NCI-H1092 treated with DMSO at 0.1 percent for 48 hours (cell line): ENCODE measurements around the gene STK24.

ENCODE experiments used
- DNase-seq: peaks from one replicate; lab custom pipeline; 2025; lab: John Stamatoyannopoulos, UW

Gene STK24

DNA sequence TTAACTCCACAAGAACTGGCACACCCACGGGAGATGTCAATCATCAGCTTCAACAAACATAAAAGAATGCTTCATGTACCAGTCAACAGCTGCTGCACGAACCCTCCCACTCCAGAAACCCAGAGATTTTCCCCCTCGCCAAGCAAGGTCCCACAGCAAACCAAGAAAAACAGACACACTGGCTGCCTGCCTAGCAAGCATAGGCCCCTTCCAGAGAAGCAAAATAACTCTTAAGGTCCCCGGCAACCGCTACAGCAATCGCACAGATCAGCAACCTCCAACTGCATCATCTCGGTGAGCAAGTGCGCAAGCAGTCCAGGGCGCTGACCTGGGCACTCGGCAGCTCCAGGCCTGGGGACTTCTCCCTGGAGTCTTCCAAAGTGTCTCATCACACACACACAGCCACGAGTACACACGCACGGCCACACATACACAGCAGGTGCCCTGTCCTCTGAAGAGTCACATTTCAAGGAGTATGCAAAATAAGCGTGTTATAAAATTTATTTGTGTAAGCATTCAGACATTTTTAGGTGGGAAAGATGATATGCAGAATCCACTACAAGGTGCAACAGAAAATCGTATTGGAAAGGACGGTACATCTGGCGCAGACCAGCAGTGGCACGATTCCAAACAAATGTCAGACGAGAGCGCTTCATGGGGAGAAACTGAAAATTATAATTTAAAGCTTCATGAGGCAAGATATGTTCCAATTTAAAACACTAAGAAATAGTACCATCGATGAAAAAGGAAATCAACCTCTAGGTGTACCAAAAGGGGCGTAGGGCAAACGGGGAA is 125.0 kb downstream of the STK24 start:
- peak; percentile 17 for DNase-seq

DNA sequence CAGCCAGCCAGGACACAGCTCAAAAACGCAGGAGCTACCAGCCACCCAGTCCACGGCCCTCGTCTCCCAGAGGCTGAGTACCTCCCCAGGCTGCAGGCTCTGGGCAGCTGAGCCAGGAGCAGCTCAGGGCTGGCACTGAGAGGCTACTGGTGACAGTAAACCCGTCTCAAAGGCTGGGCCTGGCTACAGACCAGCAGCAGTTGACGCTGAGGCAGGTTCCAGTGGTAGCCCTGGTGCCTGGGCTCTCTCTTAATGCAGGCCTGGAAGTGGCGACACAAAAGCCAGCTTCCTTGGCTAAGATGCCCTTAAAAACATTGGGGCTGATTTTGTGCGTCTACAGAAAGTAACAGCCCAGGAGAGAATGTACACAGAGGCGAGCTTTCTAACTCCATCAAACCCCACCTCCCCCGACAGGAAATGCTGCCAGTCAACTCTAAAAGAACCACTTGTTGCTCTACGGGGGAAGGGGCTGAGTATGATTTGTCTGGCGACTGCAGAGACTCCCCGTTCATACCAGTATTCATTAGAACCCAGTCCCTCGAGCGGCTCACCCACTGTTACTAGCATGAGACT is 126.3 kb downstream of the STK24 start:
- DNase-seq = no peak

DNA sequence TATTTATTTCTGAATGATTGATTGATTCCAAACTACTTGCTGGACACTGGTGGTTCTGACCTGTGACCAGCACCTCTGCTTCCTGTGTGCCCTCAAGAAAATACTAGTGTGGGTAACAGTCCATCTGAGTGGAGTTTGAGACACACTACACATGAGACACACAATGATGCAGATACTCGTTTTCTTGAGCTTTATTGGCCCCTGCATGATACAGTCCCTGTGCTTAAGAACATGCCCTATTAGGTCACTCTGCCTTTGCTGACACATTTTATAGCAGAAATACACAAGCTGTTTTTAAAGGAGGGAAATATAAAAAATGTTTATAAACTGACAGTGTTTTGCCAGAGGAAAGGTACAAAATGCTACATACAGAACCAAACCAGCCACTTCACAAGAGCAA is 126.9 kb downstream of the STK24 start:
- no peak for DNase-seq

DNA sequence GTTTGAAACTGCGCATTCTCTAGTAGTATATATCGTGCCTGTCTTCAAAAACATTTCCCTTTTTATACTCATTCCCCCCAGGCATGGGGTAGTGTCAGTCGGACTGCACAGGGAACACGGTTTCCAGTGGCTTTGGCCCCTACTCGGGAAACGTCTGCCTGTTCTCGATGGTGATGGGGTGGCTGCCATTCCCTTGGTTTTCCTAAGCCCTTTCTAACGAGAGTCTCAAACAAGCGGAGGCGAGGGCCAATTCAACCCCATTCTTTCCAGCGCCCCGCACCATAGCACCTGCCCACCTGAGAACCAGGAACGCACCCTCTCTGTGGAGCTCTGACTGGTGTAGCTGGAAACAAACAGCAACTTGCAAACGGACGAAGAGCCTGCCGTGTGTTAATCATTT is 127.6 kb downstream of the STK24 start:
- no peak for DNase-seq

GRCh38 chr13:98448642-98448928 is 128.3 kb downstream of the STK24 start:
- no peak for DNase-seq

DNA sequence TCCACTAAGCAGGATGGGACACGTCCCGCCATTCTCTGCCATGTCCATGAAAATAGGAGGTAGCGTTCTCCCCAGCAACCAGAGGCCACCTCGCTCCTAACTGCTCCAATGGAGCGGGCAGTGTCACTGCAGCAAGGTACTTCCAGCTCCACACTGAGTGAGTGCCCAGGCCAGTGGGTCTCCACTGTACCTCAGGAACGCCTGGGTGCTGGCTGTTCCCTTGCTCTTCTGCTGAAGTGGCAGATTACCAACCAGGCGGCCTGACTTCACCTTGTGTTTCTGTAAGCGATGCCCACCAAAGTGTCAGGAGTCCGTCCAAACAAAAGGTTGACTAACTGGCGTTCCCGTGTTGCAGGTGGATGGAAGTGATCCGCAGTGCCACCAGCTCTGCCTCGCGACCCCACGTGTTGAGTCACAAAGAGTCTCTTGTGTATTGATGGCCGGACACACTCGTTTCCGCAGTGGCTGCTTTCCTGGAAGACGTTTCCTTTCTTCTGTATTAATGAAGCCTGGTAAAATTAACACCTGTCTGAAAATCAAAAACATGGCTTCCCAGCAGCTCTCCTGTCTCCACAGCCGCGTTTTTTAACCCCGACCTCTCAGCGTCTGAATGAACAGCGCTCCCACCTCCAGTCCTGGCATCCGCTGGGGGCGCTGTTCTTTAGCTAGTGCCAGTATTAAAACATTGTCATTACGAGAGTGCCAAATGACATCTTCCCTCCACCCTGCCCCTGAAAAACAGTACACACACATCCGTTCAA is 128.8 kb downstream of the STK24 start:
- no peak for DNase-seq

DNA sequence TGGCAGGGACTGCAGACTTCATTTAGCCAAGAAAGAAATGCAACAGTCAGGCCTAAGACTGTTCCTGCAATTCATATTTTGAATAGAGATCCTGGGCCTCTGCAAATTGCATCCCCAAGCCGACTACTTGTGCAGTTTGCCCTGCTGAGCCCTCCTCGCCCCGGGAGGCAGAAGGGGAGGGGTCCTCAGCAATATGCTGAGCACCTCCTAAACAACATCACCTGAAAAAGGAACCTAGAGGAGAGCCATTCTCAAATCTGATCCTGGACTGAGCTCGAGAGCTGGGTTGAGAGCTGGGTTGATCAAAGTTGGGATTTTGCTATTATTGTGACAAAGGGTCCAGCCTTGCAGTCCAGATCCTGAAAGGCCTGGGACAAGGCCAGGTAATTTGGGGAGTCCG is 129.8 kb downstream of the STK24 start:
- no peak for DNase-seq

GRCh38 chr13:98446234-98446621 is 130.7 kb downstream of the STK24 start:
- DNase-seq = no peak

- peak; percentile 28 for DNase-seq
Observed at GRCh38 chr13:98445340-98446233, 131.3 kb downstream of the STK24 start.

DNA sequence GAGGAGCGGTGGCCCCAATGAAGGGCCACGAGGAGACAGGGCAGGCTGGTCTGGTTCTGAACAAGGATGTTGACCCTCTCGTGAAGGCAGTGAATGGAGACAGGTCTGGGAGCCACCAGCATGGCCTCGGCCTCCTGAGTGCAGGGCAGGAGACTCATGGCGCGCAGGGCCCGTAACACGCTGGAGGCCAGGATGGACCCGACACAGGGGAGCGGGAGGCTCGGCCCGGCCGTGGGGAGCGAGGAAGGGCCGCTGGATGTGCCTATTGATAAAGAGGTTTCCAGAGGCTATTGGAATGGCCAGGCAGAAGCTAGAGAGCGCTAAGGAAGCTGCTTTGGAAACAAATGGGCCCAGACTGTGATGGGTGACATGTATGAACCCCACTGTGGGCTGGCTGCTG is 132.5 kb downstream of the STK24 start:
- DNase-seq = no peak

GRCh38 chr13:98443800-98444325 is 133.0 kb downstream of the STK24 start:
- no peak for DNase-seq

DNA sequence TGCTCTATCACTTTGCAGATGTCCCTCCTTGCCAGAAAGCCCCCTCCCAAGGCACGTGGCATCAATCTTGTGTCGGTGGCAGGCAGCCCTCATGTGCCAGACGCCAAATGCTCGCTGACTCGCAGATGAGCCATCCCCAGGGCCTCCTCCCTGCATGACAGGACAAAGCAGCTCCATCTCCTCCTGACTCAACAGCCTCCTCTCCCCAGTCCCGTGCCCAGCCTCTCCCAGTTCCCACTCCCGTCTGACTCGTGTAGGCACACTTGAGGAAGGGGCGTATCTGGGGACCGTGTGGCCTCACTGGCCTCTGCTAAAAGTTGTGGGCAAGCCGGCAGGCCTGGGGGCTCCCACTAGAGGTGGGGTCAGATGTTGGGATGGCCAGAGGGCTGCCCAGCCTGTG is 133.6 kb downstream of the STK24 start:
- DNase-seq = no peak

GRCh38 chr13:98442391-98443230 is 134.3 kb downstream of the STK24 start:
- no peak for DNase-seq

DNA sequence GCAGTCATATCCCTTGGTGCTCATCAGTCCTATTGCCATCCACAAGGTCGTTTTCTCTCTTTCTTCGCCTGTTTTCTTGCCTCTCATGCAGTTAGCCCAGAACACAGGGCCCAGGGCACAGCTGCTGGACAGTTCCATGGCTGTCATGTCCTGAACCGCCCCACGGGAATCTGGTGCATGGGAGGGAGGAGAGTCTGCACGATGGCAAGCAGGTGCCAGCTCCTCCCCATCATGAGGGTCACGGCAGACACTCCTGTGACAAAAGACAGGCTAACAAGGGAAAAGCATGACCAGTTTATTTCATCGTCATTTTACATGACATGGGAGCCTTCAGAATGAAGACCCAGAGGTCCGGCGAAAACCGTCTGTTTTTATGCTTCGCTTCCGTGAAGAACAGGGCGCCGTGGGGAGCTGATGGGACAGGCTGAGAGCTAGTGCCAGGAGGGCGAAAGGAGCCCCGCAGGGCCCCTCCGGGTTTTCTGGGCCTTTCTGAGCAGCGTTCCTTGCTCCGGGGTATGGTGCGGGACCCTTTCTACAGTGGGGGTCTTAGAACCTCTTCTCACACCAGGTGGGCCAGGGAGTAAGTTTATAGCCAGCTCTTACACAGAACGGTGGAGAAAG is 135.7 kb downstream of the STK24 start:
- DNase-seq = no peak

DNA sequence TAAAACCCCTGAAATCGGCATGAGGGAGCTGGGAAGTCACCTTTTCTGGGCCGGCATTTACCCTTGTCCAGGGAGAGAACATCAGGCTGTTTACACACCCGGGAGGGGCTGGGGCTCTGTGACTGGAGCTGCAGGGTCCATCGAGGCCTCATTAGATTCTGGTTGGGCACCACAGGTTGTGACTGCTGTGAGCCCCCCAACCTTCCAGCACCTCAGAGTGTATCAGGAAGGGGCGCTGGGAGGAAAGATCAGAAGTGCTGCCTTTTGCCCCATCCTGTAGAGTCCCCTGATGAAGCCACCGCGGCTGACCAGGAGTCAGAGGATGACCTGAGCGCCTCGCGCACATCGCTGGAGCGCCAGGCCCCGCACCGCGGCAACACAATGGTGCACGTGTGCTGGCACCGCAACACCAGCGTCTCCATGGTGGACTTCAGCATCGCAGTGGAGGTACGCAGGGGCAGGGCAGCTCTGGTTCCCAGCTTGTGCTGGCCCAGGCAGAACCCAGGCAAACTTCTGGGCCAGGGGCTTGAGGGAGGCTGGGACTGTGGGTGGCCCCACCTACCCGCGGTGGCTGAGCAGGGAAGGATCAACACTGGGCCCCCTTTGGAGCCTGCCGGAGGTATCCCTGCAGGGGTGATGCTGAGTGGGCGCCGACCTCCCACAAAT is 136.4 kb downstream of the STK24 start:
- DNase-seq = no peak

GRCh38 chr13:98439896-98440295 is 137.0 kb downstream of the STK24 start:
- no peak for DNase-seq

DNA sequence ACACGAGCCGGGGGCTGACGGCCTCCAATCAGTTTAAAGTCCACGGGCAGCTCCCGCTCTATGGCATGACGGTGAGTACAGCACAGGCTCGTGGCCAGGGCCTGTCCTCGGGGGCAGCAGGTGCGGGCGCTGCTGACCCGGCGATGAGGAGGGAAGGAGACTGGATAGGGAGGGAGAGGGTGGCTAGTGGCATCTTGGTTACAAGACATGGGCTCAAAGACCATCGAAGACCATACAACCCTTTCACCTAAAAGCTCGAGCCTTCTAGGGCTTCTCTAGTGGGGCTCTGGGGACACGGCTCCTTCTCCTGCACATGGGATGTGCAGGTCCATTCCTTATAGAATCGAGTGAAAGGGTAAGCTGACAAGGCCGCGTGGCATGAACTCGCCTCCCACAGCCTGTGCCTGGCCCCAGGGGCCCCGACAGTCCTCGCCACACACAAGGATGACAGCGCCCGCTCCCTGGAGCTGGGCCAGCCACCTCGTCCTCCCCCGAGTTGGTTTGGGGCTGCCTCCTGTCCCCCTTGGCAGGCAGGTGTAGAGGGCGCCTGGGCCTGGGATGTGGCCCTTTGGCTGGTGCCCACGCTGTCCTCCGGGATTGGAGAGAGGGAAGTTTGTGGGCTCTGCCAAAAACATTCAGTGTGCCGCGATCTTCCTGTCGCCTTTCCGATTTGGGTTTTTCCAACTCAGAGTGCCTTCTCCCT is 137.6 kb downstream of the STK24 start:
- no peak for DNase-seq

- DNase-seq = no peak
Observed at GRCh38 chr13:98438246-98439125, 138.4 kb downstream of the STK24 start.
